ENCODE measurements around the gene BARX1.

Gene BARX1

GRCh38 chr9:93911136-93911745 is 43.9 kb downstream of the BARX1 start:
- Histone ChIP-seq H4K20me1 (ENCODE audit: insufficient read depth, low read length) (no peaks in the 10 kb centered on the region), H3K27me3 (replicated peaks; ENCODE audit: insufficient read depth, low read length) (no peaks in the 10 kb centered on the region), H2AFZ (ENCODE audit: low read length) (no peak overlapping the region), H3K4me3 (ENCODE audit: low read length) (no peak overlapping the region), H3K4me1 (ENCODE audit: low read length) (no peaks in the 10 kb centered on the region), H3F3A (ENCODE audit: insufficient read depth, low read length) (no peaks in the 10 kb centered on the region), H3K79me2 (ENCODE audit: low read length) (no peaks in the 10 kb centered on the region), H3K9me3 (replicated peaks; ENCODE audit: insufficient read depth, low read length) (no peaks in the 10 kb centered on the region), H3K9ac (ENCODE audit: low read length) (no peak overlapping the region), H3K36me3 (replicated peaks; ENCODE audit: insufficient read depth, low read length) (no peaks in the 10 kb centered on the region), H3K9me2 (replicated peaks; ENCODE audit: insufficient read depth, low read length) (no peaks in the 10 kb centered on the region), H3K27ac (ENCODE audit: low read length) (no peak overlapping the region), H3K4me2 (ENCODE audit: low read depth, low read length) (no peak overlapping the region)
- no peak for TF ChIP-seq EZH2phosphoT487 (IDR thresholded peaks at IDR 0.05; ENCODE audit: low read length)
- TF ChIP-seq EZH2 (optimal IDR thresholded peaks at IDR 0.05; ENCODE audit: low read depth, low read length): no peak
- no peak for TF ChIP-seq CTCF (IDR thresholded peaks at IDR 0.05; ENCODE audit: low read length)
- DNase-seq: no peak

GRCh38 chr9:93910598-93910997 is 44.6 kb downstream of the BARX1 start:
- DNase-seq: no peak
- H4K20me1 ChIP-seq (ENCODE audit: insufficient read depth, low read length): no peaks in the 10 kb centered on the region
- H3K9me2 ChIP-seq (replicated peaks; ENCODE audit: insufficient read depth, low read length): no peaks in the 10 kb centered on the region
- H3K4me3 ChIP-seq (ENCODE audit: low read length): no peak overlapping the region
- H3K9ac ChIP-seq (ENCODE audit: low read length): no peak overlapping the region
- H3K4me2 ChIP-seq (ENCODE audit: low read depth, low read length): no peak overlapping the region
- no peaks in the 10 kb centered on the region for H3K9me3 ChIP-seq (replicated peaks; ENCODE audit: insufficient read depth, low read length)
- H2AFZ ChIP-seq (ENCODE audit: low read length): no peak overlapping the region
- no peak for TF ChIP-seq CTCF (IDR thresholded peaks at IDR 0.05; ENCODE audit: low read length)
- TF ChIP-seq EZH2 (optimal IDR thresholded peaks at IDR 0.05; ENCODE audit: low read depth, low read length): no peak
- no peak for TF ChIP-seq EZH2phosphoT487 (IDR thresholded peaks at IDR 0.05; ENCODE audit: low read length)
- no peak overlapping the region for H3K27ac ChIP-seq (ENCODE audit: low read length)
- no peaks in the 10 kb centered on the region for H3K79me2 ChIP-seq (ENCODE audit: low read length)
- H3K36me3 ChIP-seq (replicated peaks; ENCODE audit: insufficient read depth, low read length): no peaks in the 10 kb centered on the region
- H3K27me3 ChIP-seq (replicated peaks; ENCODE audit: insufficient read depth, low read length): no peaks in the 10 kb centered on the region
- no peaks in the 10 kb centered on the region for H3F3A ChIP-seq (ENCODE audit: insufficient read depth, low read length)
- H3K4me1 ChIP-seq (ENCODE audit: low read length): no peaks in the 10 kb centered on the region

- DNase-seq: no peak
- Histone ChIP-seq H3K79me2 (ENCODE audit: low read length) (no peaks in the 10 kb centered on the region), H2AFZ (ENCODE audit: low read length) (no peak overlapping the region), H3K9me2 (replicated peaks; ENCODE audit: insufficient read depth, low read length) (no peaks in the 10 kb centered on the region), H3K27me3 (replicated peaks; ENCODE audit: insufficient read depth, low read length) (no peaks in the 10 kb centered on the region), H4K20me1 (ENCODE audit: insufficient read depth, low read length) (no peaks in the 10 kb centered on the region), H3K9me3 (replicated peaks; ENCODE audit: insufficient read depth, low read length) (no peaks in the 10 kb centered on the region), H3F3A (ENCODE audit: insufficient read depth, low read length) (no peaks in the 10 kb centered on the region), H3K36me3 (replicated peaks; ENCODE audit: insufficient read depth, low read length) (no peaks in the 10 kb centered on the region), H3K27ac (ENCODE audit: low read length) (no peak overlapping the region), H3K4me2 (ENCODE audit: low read depth, low read length) (no peak overlapping the region), H3K4me3 (ENCODE audit: low read length) (no peak overlapping the region), H3K9ac (ENCODE audit: low read length) (no peak overlapping the region), H3K4me1 (ENCODE audit: low read length) (no peaks in the 10 kb centered on the region)
- TF ChIP-seq EZH2 (optimal IDR thresholded peaks at IDR 0.05; ENCODE audit: low read depth, low read length): no peak
- TF ChIP-seq EZH2phosphoT487 (IDR thresholded peaks at IDR 0.05; ENCODE audit: low read length): no peak
- no peak for TF ChIP-seq CTCF (IDR thresholded peaks at IDR 0.05; ENCODE audit: low read length)
Measured at GRCh38 chr9:93910196-93910595, 45.0 kb downstream of the BARX1 start.
